GM19438 (cell line): ENCODE measurements around the gene APOBEC3C.
"Not testable (repeated sequence)": the region's sequence is repeated elsewhere in the genome, so short reads cannot be mapped to it uniquely, and the experiment has no call there.

Experiments
- ATAC-seq: cut with Tn5 transposase; IDR thresholded peaks from one replicate; pipeline ENCODE4 v1.9.1; 2021; ENCODE audit warnings: low read depth; ENCODE audit not compliant: unreplicated experiment

APOBEC3C gene

GRCh38 chr22:39055658-39056057, 41.6 kb downstream of the APOBEC3C start:
- no peak for ATAC-seq

- ATAC-seq = not testable (repeated sequence)
Observed at GRCh38 chr22:39061290-39061689, 47.2 kb downstream of the APOBEC3C start.

GRCh38 chr22:39061951-39062350, 47.9 kb downstream of the APOBEC3C start:
- not testable (repeated sequence) for ATAC-seq

- not testable (repeated sequence) for ATAC-seq
Observed at GRCh38 chr22:39063904-39064303, 49.8 kb downstream of the APOBEC3C start.

- ATAC-seq = not testable (repeated sequence)
Observed at GRCh38 chr22:39066442-39067276, 52.6 kb downstream of the APOBEC3C start.

GRCh38 chr22:39068033-39068785, 54.2 kb downstream of the APOBEC3C start:
- ATAC-seq = no peak
